Adrenal gland (tissue), 5 donors: ENCODE results near the gene RCOR1.

Source experiments
- POLR2A ChIP-seq, 2 donors: fragments of 450-650 bp; IDR thresholded peaks; one replicate each; pipeline ENCODE4 v1.6.1; 2017; ENCODE audit warnings: antibody characterized with exemption in 2 of 2, mild to moderate bottlenecking in 2 of 2, moderate library complexity in 1 of 2
- TF ChIP-seq, protein P1 (sequence below), 6 experiments: fragments of 450-650 bp in 4 of 6; fragments of 200-600 bp in 2 of 6; sonication (generic) in 1 of 6; IDR thresholded peaks; 1 replicate in 5 of 6; 2 replicates in 1 of 6; pipeline versions ENCODE4 v1.5.1 to v1.8.0; 2016 to 2021; ENCODE audit warnings: antibody characterized with exemption in 6 of 6, mild to moderate bottlenecking in 2 of 6, moderate library complexity in 1 of 6
- donor health status: DM: no; HTN: no; CAD: no.

DNA sequence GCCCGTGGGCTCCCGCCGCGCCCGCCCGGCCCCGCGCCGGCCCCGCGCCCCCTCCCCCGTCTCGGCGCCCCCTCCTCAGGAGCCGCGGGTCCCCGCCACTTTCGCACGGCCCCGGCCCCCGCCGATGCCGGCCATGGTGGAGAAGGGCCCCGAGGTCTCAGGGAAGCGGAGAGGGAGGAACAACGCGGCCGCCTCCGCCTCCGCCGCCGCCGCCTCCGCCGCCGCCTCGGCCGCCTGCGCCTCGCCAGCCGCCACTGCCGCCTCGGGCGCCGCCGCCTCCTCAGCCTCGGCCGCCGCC lies 263 bp downstream of the RCOR1 start:
- TF ChIP-seq, protein P1, sequence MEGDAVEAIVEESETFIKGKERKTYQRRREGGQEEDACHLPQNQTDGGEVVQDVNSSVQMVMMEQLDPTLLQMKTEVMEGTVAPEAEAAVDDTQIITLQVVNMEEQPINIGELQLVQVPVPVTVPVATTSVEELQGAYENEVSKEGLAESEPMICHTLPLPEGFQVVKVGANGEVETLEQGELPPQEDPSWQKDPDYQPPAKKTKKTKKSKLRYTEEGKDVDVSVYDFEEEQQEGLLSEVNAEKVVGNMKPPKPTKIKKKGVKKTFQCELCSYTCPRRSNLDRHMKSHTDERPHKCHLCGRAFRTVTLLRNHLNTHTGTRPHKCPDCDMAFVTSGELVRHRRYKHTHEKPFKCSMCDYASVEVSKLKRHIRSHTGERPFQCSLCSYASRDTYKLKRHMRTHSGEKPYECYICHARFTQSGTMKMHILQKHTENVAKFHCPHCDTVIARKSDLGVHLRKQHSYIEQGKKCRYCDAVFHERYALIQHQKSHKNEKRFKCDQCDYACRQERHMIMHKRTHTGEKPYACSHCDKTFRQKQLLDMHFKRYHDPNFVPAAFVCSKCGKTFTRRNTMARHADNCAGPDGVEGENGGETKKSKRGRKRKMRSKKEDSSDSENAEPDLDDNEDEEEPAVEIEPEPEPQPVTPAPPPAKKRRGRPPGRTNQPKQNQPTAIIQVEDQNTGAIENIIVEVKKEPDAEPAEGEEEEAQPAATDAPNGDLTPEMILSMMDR (IDR thresholded peaks at IDR 0.05) = no peak
- no peak for TF ChIP-seq POLR2A (IDR thresholded peaks at IDR 0.05)
